SU-DHL-6 (cell line): Measurements from ENCODE around the gene JMJD6.

Experiments used
- H2AFZ ChIP-seq: fragments of 200-600 bp; sonication (generic); 2 replicates; pipeline ENCODE4 v1.6.1; 2014; ENCODE audit warnings: low read depth, mild to moderate bottlenecking, moderate library complexity, mixed read lengths, antibody characterized with exemption, low read length; ENCODE audit not compliant: severe bottlenecking
- H3F3A ChIP-seq: fragments of 200-600 bp; shearing (Covaris generic); 2 replicates; pipeline ENCODE4 v1.6.0; 2016; ENCODE audit warnings: antibody characterized with exemption, mild to moderate bottlenecking; ENCODE audit not compliant: insufficient read depth
- H3K27ac ChIP-seq: fragments of 200-600 bp; sonication (generic); 2 replicates; pipeline ENCODE4 v1.5.1; 2016; ENCODE audit warnings: low read depth, mild to moderate bottlenecking, low read length, moderate library complexity, mixed read lengths
- H3K27me3 ChIP-seq: fragments of 200-600 bp; sonication (generic), shearing (Covaris generic); 2 replicates; pipeline ENCODE4 v1.6.0; 2014; ENCODE audit warnings: mild to moderate bottlenecking, low read length
- H3K36me3 ChIP-seq: fragments of 200-600 bp; sonication (generic); 2 replicates; pipeline ENCODE4 v1.6.1; 2014; ENCODE audit warnings: mild to moderate bottlenecking, low read length, mixed read lengths
- H3K4me2 ChIP-seq: fragments of 300-600, 200-600 bp; shearing (Covaris generic), sonication (generic); 2 replicates; pipeline ENCODE4 v1.6.0; 2014; ENCODE audit warnings: low read length, low read depth, mild to moderate bottlenecking; ENCODE audit not compliant: poor library complexity, severe bottlenecking
- H3K4me3 ChIP-seq: fragments of 200-600 bp; sonication (generic); 2 replicates; pipeline ENCODE4 v1.5.1; 2014; ENCODE audit warnings: antibody characterized with exemption, low read length, mild to moderate bottlenecking, mixed read lengths; ENCODE audit not compliant: insufficient read depth, poor library complexity, severe bottlenecking
- H3K79me2 ChIP-seq: fragments of 200-600 bp; sonication (generic); 2 replicates; pipeline ENCODE4 v1.6.1; 2014; ENCODE audit warnings: mild to moderate bottlenecking, low read length, moderate library complexity; ENCODE audit not compliant: insufficient read depth
- H3K9ac ChIP-seq: fragments of 200-600 bp; sonication (generic); 2 replicates; pipeline ENCODE4 v1.7.0; 2014; ENCODE audit warnings: mild to moderate bottlenecking, low read length
- H3K9me2 ChIP-seq: fragments of 200-600 bp; sonication (generic); replicated peaks from 2 replicates; pipeline ENCODE4 v1.6.1; 2014; ENCODE audit warnings: low read length; ENCODE audit not compliant: insufficient read depth
- H3K9me3 ChIP-seq: fragments of 200-600 bp; sonication (generic); 2 replicates; pipeline ENCODE4 v1.6.1; 2014; ENCODE audit warnings: low read length, mixed read lengths; ENCODE audit not compliant: insufficient read depth
- H4K20me1 ChIP-seq: fragments of 200-600 bp; sonication (generic); 2 replicates; pipeline ENCODE4 v1.6.1; 2014; ENCODE audit warnings: low read depth, mild to moderate bottlenecking, antibody characterized with exemption, low read length, moderate library complexity, mixed read lengths
- EZH2phosphoT487 ChIP-seq: fragments of 200-600 bp; sonication (generic), shearing (Covaris generic); conservative IDR thresholded peaks from 2 replicates; pipeline ENCODE4 v1.6.1; 2018; ENCODE audit warnings: mild to moderate bottlenecking, antibody characterized with exemption, low read length, moderate library complexity, mixed read lengths
- TF ChIP-seq, protein P1 (sequence below): fragments of 200-600 bp; sonication (generic); IDR thresholded peaks from one replicate; pipeline ENCODE4 v1.5.1; 2017; ENCODE audit warnings: antibody characterized with exemption, mild to moderate bottlenecking, low read length, moderate library complexity; ENCODE audit not compliant: insufficient read depth, poor library complexity, severe bottlenecking

The JMJD6 gene

DNA sequence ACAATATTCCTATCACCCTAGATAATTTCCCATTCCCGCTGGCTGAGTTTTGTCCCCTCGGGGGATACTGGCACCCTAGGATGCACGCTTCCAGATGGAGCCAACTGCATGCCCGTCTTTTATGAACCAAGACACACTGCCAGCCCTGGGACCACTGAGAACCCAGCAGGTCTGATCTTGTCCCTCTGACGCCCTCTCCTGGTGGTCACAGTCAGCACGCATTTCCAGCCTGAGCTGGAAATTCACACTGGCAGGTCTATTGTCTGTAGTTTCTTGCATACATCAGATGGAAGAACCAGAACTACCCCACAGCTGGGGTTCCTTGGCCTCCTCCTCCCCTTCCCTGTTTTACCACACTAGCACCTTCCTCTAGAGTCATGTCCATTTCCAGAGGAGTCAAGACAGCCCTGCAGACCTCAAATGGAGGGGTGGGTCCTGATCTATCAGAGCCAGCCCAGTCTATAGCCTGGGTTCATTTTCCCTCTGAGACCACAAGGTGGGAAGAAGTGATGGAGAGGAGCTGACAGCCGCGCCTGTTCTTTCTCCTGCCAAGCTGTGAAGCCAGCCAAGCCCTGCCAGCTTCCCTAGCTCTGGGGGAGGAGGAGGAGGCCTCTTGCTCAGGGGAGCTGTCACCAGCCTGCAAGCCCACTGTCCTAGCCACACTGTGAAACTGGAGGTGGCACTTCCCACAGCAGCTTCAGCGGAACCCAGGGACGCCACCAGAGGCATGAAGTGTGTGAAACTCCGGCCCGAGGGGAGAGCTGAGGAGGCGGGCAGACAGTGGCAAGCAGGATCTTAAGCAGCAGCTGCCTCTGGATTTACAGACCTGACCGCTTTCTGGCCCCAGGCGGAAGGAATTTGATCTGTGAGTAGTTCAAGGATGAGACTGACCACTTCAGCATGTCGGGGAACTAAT, 44.9 kb downstream of the JMJD6 start:
- H3K4me2 ChIP-seq, result no peak overlapping the region
- H3K9me2 ChIP-seq, result no peaks in the 10 kb centered on the region
- no peak overlapping the region for H3K27ac ChIP-seq
- no peak for TF ChIP-seq EZH2phosphoT487
- TF ChIP-seq, protein P1, sequence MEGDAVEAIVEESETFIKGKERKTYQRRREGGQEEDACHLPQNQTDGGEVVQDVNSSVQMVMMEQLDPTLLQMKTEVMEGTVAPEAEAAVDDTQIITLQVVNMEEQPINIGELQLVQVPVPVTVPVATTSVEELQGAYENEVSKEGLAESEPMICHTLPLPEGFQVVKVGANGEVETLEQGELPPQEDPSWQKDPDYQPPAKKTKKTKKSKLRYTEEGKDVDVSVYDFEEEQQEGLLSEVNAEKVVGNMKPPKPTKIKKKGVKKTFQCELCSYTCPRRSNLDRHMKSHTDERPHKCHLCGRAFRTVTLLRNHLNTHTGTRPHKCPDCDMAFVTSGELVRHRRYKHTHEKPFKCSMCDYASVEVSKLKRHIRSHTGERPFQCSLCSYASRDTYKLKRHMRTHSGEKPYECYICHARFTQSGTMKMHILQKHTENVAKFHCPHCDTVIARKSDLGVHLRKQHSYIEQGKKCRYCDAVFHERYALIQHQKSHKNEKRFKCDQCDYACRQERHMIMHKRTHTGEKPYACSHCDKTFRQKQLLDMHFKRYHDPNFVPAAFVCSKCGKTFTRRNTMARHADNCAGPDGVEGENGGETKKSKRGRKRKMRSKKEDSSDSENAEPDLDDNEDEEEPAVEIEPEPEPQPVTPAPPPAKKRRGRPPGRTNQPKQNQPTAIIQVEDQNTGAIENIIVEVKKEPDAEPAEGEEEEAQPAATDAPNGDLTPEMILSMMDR, result peak; percentile 74
- H3K27me3 ChIP-seq, result no peaks in the 10 kb centered on the region
- no peaks in the 10 kb centered on the region for H4K20me1 ChIP-seq
- H3K9me3 ChIP-seq, result no peaks in the 10 kb centered on the region
- H3K4me3 ChIP-seq, result no peak overlapping the region
- H2AFZ ChIP-seq, result no peak overlapping the region
- no peaks in the 10 kb centered on the region for H3K36me3 ChIP-seq
- no peak overlapping the region for H3K9ac ChIP-seq
- H3K79me2 ChIP-seq, result no peaks in the 10 kb centered on the region
- H3F3A ChIP-seq, result no peaks in the 10 kb centered on the region

DNA sequence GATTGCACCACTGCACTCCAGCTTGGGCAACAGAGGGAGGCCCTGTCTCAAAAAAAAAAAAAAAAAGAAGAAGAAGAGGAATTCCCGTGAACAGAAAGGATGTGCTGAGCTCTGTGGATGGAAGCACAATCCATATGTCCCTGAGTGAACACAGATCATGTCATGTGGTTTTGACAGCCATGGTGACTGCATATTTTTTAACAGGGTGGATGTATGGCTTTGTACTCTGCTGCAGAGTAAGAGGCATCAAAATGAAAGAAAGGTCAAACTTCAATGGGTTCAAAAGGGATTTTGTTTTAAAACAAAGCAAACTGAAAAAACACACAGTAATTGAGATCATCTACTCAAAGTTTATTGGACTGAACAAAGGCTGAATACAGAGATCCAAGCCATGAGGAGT, 47.2 kb downstream of the JMJD6 start:
- Histone ChIP-seq H3K9me2 (no peaks in the 10 kb centered on the region), H3K36me3 (no peaks in the 10 kb centered on the region), H3K9ac (no peak overlapping the region), H4K20me1 (no peaks in the 10 kb centered on the region), H3K27me3 (no peaks in the 10 kb centered on the region), H3F3A (no peaks in the 10 kb centered on the region), H3K79me2 (no peaks in the 10 kb centered on the region), H3K9me3 (no peaks in the 10 kb centered on the region), H3K4me3 (no peak overlapping the region), H2AFZ (no peak overlapping the region), H3K27ac (no peak overlapping the region), H3K4me2 (no peak overlapping the region)
- TF ChIP-seq, protein P1, result no peak
- no peak for TF ChIP-seq EZH2phosphoT487

DNA sequence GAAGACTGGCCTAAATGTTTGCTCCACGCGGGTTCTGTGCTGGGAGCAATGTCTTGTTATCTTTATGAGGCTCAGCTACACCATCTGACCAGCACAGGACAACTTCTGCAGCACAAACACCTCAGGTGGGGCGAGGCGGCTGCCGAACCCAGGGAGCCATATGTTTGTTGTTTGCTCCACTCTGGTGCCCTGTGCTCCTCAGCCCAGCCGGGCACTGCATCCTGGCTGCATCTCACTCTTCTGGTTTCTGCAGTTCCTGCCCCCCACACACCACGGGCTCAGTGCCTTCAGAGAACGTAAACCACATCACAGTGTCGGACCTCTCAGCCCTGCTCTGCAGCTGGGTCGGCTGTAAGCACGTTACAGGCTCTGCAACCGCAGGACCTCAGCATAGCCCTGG, 48.1 kb downstream of the JMJD6 start:
- no peak overlapping the region for H3K9ac ChIP-seq
- no peak overlapping the region for H3K27ac ChIP-seq
- H3F3A ChIP-seq, result no peaks in the 10 kb centered on the region
- no peaks in the 10 kb centered on the region for H3K27me3 ChIP-seq
- H4K20me1 ChIP-seq, result no peaks in the 10 kb centered on the region
- H3K4me3 ChIP-seq, result no peak overlapping the region
- no peaks in the 10 kb centered on the region for H3K36me3 ChIP-seq
- no peaks in the 10 kb centered on the region for H3K9me2 ChIP-seq
- no peaks in the 10 kb centered on the region for H3K79me2 ChIP-seq
- TF ChIP-seq, protein P1, result no peak
- no peak for TF ChIP-seq EZH2phosphoT487
- H3K9me3 ChIP-seq, result no peaks in the 10 kb centered on the region
- no peak overlapping the region for H3K4me2 ChIP-seq
- no peak overlapping the region for H2AFZ ChIP-seq
